Measurements from ENCODE around the gene EI24.

DNA sequence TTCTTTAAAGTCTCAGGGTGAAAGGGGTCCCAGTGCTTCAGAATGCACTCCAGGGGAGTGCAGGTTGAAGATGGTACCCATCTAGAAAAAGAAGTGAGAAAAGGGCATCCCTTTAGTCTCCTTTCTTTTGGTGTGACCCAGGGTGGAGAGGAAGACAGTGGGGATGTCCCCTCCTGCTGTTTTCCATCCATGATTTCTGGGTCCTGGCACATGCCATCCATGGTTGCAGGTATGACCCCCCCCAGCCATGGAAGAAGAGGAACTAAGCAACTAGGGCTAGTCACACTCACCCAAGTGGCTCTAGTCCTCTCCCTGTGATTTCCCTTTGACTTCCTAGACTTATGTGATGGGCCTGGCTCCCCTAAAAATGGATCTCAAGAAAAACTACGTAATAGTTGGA, 15.9 kb upstream of the EI24 start:
- TF ChIP-seq RAD21 (IDR thresholded peaks at IDR 0.05) (no peak), CTCF (IDR thresholded peaks at IDR 0.05; ENCODE audit: low read depth, low read length, missing input control) (no peak), MAX (IDR thresholded peaks at IDR 0.05) (no peak), JUND (IDR thresholded peaks at IDR 0.05) (no peak)
- TF ChIP-seq, protein P1, sequence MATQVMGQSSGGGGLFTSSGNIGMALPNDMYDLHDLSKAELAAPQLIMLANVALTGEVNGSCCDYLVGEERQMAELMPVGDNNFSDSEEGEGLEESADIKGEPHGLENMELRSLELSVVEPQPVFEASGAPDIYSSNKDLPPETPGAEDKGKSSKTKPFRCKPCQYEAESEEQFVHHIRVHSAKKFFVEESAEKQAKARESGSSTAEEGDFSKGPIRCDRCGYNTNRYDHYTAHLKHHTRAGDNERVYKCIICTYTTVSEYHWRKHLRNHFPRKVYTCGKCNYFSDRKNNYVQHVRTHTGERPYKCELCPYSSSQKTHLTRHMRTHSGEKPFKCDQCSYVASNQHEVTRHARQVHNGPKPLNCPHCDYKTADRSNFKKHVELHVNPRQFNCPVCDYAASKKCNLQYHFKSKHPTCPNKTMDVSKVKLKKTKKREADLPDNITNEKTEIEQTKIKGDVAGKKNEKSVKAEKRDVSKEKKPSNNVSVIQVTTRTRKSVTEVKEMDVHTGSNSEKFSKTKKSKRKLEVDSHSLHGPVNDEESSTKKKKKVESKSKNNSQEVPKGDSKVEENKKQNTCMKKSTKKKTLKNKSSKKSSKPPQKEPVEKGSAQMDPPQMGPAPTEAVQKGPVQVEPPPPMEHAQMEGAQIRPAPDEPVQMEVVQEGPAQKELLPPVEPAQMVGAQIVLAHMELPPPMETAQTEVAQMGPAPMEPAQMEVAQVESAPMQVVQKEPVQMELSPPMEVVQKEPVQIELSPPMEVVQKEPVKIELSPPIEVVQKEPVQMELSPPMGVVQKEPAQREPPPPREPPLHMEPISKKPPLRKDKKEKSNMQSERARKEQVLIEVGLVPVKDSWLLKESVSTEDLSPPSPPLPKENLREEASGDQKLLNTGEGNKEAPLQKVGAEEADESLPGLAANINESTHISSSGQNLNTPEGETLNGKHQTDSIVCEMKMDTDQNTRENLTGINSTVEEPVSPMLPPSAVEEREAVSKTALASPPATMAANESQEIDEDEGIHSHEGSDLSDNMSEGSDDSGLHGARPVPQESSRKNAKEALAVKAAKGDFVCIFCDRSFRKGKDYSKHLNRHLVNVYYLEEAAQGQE (IDR thresholded peaks at IDR 0.05) = no peak

Measured in liver (tissue), 3 donors.